OCI-LY3 (cell line): Measurements from ENCODE around the gene HELT.
"Not testable (repeated sequence)": the region's sequence is repeated elsewhere in the genome, so short reads cannot be mapped to it uniquely, and the experiment has no call there.

Experiments used
- H2AFZ ChIP-seq: fragments of 200-600, 300-600 bp; shearing (Covaris generic); 2 replicates; pipeline ENCODE4 v1.6.0; 2014; ENCODE audit warnings: antibody characterized with exemption, low read depth, low read length
- H3K27ac ChIP-seq: fragments of 200-600, 300-600 bp; sonication (generic); 2 replicates; pipeline ENCODE4 v1.5.1; 2014; ENCODE audit warnings: mild to moderate bottlenecking, low read length, moderate library complexity, mixed read lengths
- H3K27me3 ChIP-seq: fragments of 200-600, 300-600 bp; sonication (generic); 2 replicates; pipeline ENCODE4 v1.6.1; 2014; ENCODE audit warnings: low read depth, low read length, mixed read lengths
- H3K36me3 ChIP-seq: fragments of 200-600, 300-600 bp; sonication (generic); replicated peaks from 2 replicates; pipeline ENCODE3; 2014; ENCODE audit warnings: low read depth, low read length, mixed read lengths
- H3K4me1 ChIP-seq: fragments of 300-600, 200-600 bp; sonication (generic); 2 replicates; pipeline ENCODE4 v1.6.1; 2014; ENCODE audit warnings: low read length, mixed read lengths
- H3K4me2 ChIP-seq: fragments of 200-600, 300-600 bp; sonication (generic); 2 replicates; pipeline ENCODE4 v1.6.1; 2014; ENCODE audit warnings: low read length, mixed read lengths
- H3K4me3 ChIP-seq: fragments of 300-600, 200-600 bp; sonication (generic); 2 replicates; pipeline ENCODE4 v1.5.1; 2014; ENCODE audit warnings: antibody characterized with exemption, mild to moderate bottlenecking, low read length, moderate library complexity
- H3K79me2 ChIP-seq: fragments of 300-600, 200-600 bp; shearing (Covaris generic); 2 replicates; pipeline ENCODE4 v1.6.1; 2014; ENCODE audit warnings: mild to moderate bottlenecking, low read length, mixed read lengths
- H3K9ac ChIP-seq: fragments of 300-600, 200-600 bp; shearing (Covaris generic); 2 replicates; pipeline ENCODE4 v1.6.0; 2014; ENCODE audit warnings: mild to moderate bottlenecking, low read length, moderate library complexity
- H3K9me3 ChIP-seq: fragments of 200-600, 300-600 bp; shearing (Covaris generic); 2 replicates; pipeline ENCODE4 v1.6.1; 2014; ENCODE audit warnings: low read length, mixed read lengths; ENCODE audit not compliant: insufficient read depth
- H4K20me1 ChIP-seq: fragments of 200-600, 300-600 bp; sonication (generic); 2 replicates; pipeline ENCODE4 v1.6.1; 2016; ENCODE audit warnings: low read length, mixed read lengths; ENCODE audit not compliant: insufficient read depth
- EZH2phosphoT487 ChIP-seq: fragments of 200-600 bp; shearing (Covaris generic); IDR thresholded peaks from 2 replicates; pipeline ENCODE4 v1.6.1; 2018; ENCODE audit warnings: antibody characterized with exemption, mixed run types, low read depth
- TF ChIP-seq, protein P1 (sequence below): fragments of 200-600, 300-600 bp; sonication (generic); IDR thresholded peaks from 2 replicates; pipeline ENCODE4 v1.5.1; 2014; ENCODE audit warnings: antibody characterized with exemption, low read length, low read depth

Gene HELT

DNA sequence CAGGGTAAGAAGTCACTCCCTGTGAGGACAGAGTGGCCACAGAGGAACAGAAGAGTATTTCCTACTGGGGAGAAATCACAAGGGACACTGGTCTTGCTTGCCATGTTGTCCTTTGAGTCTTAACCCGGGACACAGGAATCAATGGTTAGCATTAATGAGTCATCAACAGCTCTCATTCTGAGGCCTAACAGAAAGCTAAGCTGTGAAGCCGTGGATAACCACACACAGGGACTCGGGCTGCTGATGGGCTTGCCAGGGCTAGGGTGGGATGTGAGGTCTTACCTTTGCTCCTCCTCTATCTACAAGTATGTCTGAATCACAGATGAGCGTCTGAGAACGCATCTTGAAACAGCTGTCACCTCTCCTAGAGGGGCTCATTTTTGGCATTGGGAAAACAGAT, 22.2 kb downstream of the HELT start:
- Histone ChIP-seq H3K4me1 (peaks cover 12% of the 10 kb centered on the region), H3K4me2 (no peak overlapping the region), H3K9me3 (no peaks in the 10 kb centered on the region), H4K20me1 (no peaks in the 10 kb centered on the region), H3K27me3 (no peaks in the 10 kb centered on the region), H3K36me3 (no peaks in the 10 kb centered on the region), H3K9ac (no peak overlapping the region), H3K4me3 (no peak overlapping the region), H2AFZ (no peak overlapping the region), H3K79me2 (no peaks in the 10 kb centered on the region), H3K27ac (no peak overlapping the region)
- TF ChIP-seq, protein P1, sequence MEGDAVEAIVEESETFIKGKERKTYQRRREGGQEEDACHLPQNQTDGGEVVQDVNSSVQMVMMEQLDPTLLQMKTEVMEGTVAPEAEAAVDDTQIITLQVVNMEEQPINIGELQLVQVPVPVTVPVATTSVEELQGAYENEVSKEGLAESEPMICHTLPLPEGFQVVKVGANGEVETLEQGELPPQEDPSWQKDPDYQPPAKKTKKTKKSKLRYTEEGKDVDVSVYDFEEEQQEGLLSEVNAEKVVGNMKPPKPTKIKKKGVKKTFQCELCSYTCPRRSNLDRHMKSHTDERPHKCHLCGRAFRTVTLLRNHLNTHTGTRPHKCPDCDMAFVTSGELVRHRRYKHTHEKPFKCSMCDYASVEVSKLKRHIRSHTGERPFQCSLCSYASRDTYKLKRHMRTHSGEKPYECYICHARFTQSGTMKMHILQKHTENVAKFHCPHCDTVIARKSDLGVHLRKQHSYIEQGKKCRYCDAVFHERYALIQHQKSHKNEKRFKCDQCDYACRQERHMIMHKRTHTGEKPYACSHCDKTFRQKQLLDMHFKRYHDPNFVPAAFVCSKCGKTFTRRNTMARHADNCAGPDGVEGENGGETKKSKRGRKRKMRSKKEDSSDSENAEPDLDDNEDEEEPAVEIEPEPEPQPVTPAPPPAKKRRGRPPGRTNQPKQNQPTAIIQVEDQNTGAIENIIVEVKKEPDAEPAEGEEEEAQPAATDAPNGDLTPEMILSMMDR, result no peak
- TF ChIP-seq EZH2phosphoT487, result no peak

DNA sequence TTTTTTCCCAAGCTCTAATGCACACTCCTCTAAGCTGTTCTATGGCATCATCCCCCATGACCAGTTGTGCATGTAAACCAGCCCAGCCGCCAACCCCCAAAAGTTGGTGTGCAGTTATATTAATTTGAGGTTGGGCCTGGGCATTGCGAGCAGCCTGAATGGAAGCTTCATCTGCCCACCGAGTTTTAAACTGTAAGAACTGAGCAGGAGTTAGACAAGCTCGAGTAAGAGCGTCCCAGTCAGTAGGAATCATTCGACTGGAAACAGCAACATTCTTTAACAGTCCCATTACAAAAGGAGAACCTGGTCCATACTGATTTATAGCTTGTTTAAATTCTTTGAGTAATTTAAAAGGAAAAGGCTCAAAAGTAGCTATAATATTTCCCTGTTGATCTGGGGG, 32.0 kb downstream of the HELT start:
- H3K4me2 ChIP-seq, H3K36me3 ChIP-seq, H2AFZ ChIP-seq, H3K9me3 ChIP-seq, H4K20me1 ChIP-seq, H3K4me1 ChIP-seq, H3K9ac ChIP-seq, H3K27me3 ChIP-seq, H3K27ac ChIP-seq, H3K79me2 ChIP-seq, H3K4me3 ChIP-seq: not testable (repeated sequence)

DNA sequence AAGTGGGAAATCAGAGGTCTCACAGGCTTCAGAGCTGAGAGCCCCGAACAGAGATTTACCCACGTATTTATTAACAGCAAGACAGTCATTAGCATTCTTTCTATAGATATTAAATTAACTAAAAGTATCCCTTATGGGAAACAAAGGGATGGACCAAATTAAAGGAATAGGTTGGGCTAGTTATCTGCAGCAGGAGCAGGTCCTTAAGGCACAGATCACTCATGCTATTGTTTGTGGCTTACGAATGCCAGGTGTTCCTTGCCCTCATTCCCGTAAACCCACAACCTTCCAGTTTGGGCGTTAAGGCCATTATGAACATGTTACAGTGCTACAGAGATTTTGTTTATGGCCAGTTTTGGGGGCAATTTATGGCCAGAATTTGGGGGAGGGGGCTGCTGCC, 33.0 kb downstream of the HELT start:
- H3K4me2 ChIP-seq, H4K20me1 ChIP-seq, H3K27me3 ChIP-seq: not testable (repeated sequence)

DNA sequence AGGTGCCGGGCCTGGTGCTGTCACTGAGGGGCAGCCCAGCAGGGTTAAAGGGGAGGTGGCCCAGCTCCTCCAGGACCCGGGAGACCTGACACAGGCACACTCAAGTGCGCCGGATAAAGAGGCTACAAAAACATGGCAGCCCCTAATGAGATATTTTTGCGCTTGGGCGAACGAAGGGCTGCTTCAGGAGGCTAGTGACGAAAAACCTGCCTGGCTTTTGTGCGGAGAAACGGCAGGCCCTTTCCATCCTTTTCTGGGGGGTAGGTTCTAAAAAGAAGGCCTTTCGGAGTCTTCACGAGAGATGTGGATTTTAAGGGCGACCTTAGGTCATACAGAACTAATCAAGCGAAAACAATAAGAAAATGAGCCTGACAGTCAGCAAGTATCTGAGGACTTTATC, 35.5 kb downstream of the HELT start:
- no peak overlapping the region for H3K4me2 ChIP-seq

More for the DNA sequence above, 33.0 kb downstream of the HELT start:
- H3K4me1 ChIP-seq, H3K9me3 ChIP-seq, H3K9ac ChIP-seq, H3K36me3 ChIP-seq, H3K27ac ChIP-seq, H3K79me2 ChIP-seq, H2AFZ ChIP-seq, H3K4me3 ChIP-seq: not testable (repeated sequence)

DNA sequence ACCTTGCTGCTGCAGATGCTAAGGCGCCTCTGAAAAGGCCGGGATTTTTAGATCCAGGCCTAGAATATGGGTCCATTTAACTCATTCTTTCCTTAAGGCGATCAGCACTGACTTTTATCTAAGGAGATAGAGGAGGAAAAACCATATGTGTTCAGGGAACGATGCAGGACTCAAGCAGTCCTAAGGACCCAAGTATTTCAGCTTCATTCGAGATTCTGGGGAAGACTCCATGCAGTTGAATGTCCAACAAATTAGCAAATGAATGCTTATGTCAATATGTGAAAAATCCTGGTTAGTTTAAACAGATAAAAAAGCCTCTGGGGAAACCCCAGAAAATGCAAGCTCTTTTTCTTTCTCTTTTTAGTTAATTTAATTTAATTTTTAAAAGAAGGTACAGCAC, 36.0 kb downstream of the HELT start:
- H3K4me3 ChIP-seq, result no peak overlapping the region
- no peaks in the 10 kb centered on the region for H3K79me2 ChIP-seq
- no peaks in the 10 kb centered on the region for H4K20me1 ChIP-seq
- TF ChIP-seq, protein P1, result no peak
- TF ChIP-seq EZH2phosphoT487, result no peak
- H3K9me3 ChIP-seq, result no peaks in the 10 kb centered on the region
- no peaks in the 10 kb centered on the region for H3K4me1 ChIP-seq
- no peak overlapping the region for H3K4me2 ChIP-seq
- H2AFZ ChIP-seq, result no peak overlapping the region
- no peaks in the 10 kb centered on the region for H3K27me3 ChIP-seq
- no peak overlapping the region for H3K27ac ChIP-seq
- no peak overlapping the region for H3K9ac ChIP-seq
- H3K36me3 ChIP-seq, result no peaks in the 10 kb centered on the region

More for the DNA sequence above, 35.5 kb downstream of the HELT start:
- H3K9me3 ChIP-seq, result no peaks in the 10 kb centered on the region
- H3K9ac ChIP-seq, result no peak overlapping the region
- no peaks in the 10 kb centered on the region for H4K20me1 ChIP-seq
- no peak overlapping the region for H2AFZ ChIP-seq
- TF ChIP-seq EZH2phosphoT487, result no peak
- TF ChIP-seq, protein P1, result no peak
- no peaks in the 10 kb centered on the region for H3K4me1 ChIP-seq
- H3K27me3 ChIP-seq, result no peaks in the 10 kb centered on the region
- no peaks in the 10 kb centered on the region for H3K36me3 ChIP-seq
- H3K4me3 ChIP-seq, result no peak overlapping the region
- no peaks in the 10 kb centered on the region for H3K79me2 ChIP-seq
- no peak overlapping the region for H3K27ac ChIP-seq
